WTC11 (cell line): Measurements from ENCODE around the gene CDC45. TPM values are rescaled to one million over a fixed set of nuclear protein-coding genes. Genes with fewer than 3 reads are reported as not detected.

ENCODE experiments used
- ATAC-seq: fragments of 200-7000 bp; cut with Tn5 transposase; 2 replicates; pipeline ENCODE4 v1.10.0; 2021; ENCODE audit warnings: mild to moderate bottlenecking, moderate library complexity
- CTCF ChIA-PET: fragments of 300-600 bp; sonication (Branson Sonifier 250); formaldehyde crosslinking; loops from one replicate; lab custom pipeline; 2021; ENCODE audit warnings: antibody characterized with exemption; lab: Charles Lee
- POLR2A ChIA-PET: fragments of 350-600 bp; sonication (Branson Sonifier 250); formaldehyde crosslinking; loops from one replicate; lab custom pipeline; 2021; ENCODE audit warnings: antibody characterized with exemption; lab: Charles Lee
- DNase-seq: peaks from one replicate; pipeline ENCODE4 v3.0.0; 2021; ENCODE audit warnings: low spot score
- H3K27ac Mint-ChIP-seq: 2 replicates; pipeline ENCODE4 v1.8.0; 2021; ENCODE audit warnings: mixed read lengths
- H3K27me3 Mint-ChIP-seq: 2 replicates; pipeline ENCODE4 v1.8.0; 2021; ENCODE audit warnings: low read depth, mild to moderate bottlenecking, moderate library complexity, mixed read lengths
- H3K36me3 Mint-ChIP-seq: 2 replicates; pipeline ENCODE4 v1.8.0; 2021; ENCODE audit warnings: mixed read lengths
- H3K4me1 Mint-ChIP-seq: 2 replicates; pipeline ENCODE4 v1.8.0; 2022; ENCODE audit warnings: mixed read lengths
- H3K4me3 Mint-ChIP-seq: 2 replicates; pipeline ENCODE4 v1.8.0; 2021; ENCODE audit warnings: mild to moderate bottlenecking, moderate library complexity, mixed read lengths
- H3K9me3 Mint-ChIP-seq: 2 replicates; pipeline ENCODE4 v1.8.0; 2021; ENCODE audit warnings: mixed read lengths
- AR ChIP-seq: fragments of 250-450 bp; sonication (Bioruptor Pico); IDR thresholded peaks from 2 replicates; pipeline ENCODE4 v1.9.0; 2021; ENCODE audit warnings: mild to moderate bottlenecking
- ATF3 ChIP-seq: sonication (generic); formaldehyde crosslinking; conservative IDR thresholded peaks from 2 replicates; pipeline ENCODE4 v1.8.1; 2022; ENCODE audit warnings: mild to moderate bottlenecking, missing genetic modification reagents
- CREM ChIP-seq: sonication (generic); formaldehyde crosslinking; IDR thresholded peaks from 2 replicates; pipeline ENCODE4 v1.8.1; 2022; ENCODE audit warnings: mild to moderate bottlenecking, missing genetic modification reagents, moderate library complexity
- CTCF ChIP-seq: fragments of 200-600 bp; IDR thresholded peaks from 2 replicates; pipeline ENCODE4 v1.8.0; 2022; ENCODE audit warnings: antibody characterized with exemption
- MYBL2 ChIP-seq: sonication (generic); formaldehyde crosslinking; IDR thresholded peaks from 2 replicates; pipeline ENCODE4 v1.8.1; 2023; ENCODE audit warnings: mild to moderate bottlenecking, moderate library complexity, missing genetic modification reagents
- NR3C1 ChIP-seq: sonication (generic); formaldehyde crosslinking; conservative IDR thresholded peaks from 2 replicates; pipeline ENCODE4 v1.8.1; 2023; ENCODE audit warnings: low read depth, mild to moderate bottlenecking, missing genetic modification reagents
- TCF7 ChIP-seq: sonication (generic); formaldehyde crosslinking; IDR thresholded peaks from 2 replicates; pipeline ENCODE4 v1.8.0; 2022; ENCODE audit warnings: mild to moderate bottlenecking, low read depth, missing genetic modification reagents, moderate library complexity
- ZNF121 ChIP-seq: sonication (generic); formaldehyde crosslinking; IDR thresholded peaks from 2 replicates; pipeline ENCODE4 v1.8.0; 2023; ENCODE audit warnings: missing genetic modification reagents
- ZNF138 ChIP-seq: sonication (generic); formaldehyde crosslinking; conservative IDR thresholded peaks from 2 replicates; pipeline ENCODE4 v1.8.1; 2022; ENCODE audit warnings: mild to moderate bottlenecking, moderate library complexity, missing genetic modification reagents
- total RNA-seq: library from RNA; stranded (reverse); gene quantifications from 3 replicates; pipeline ENCODE4 v1.2.3, GENCODE V29; 2021
- TF ChIP-seq, protein P1 (sequence below): sonication (generic); formaldehyde crosslinking; IDR thresholded peaks from 2 replicates; pipeline ENCODE4 v1.8.1; 2023; ENCODE audit warnings: mild to moderate bottlenecking, missing genetic modification reagents, borderline replicate concordance
- TF ChIP-seq, protein P2 (sequence below): sonication (generic); formaldehyde crosslinking; IDR thresholded peaks from 2 replicates; pipeline ENCODE4 v1.8.1; 2023; ENCODE audit warnings: mild to moderate bottlenecking, missing genetic modification reagents, moderate library complexity
- TF ChIP-seq, protein P3 (sequence below): fragments of 250-450 bp; sonication (Bioruptor Pico); IDR thresholded peaks from 2 replicates; pipeline ENCODE4 v1.8.0; 2021; ENCODE audit warnings: mild to moderate bottlenecking
- TF ChIP-seq, protein P4 (sequence below): fragments of 250-450 bp; sonication (Bioruptor Pico); IDR thresholded peaks from 2 replicates; pipeline ENCODE4 v1.9.0; 2021; ENCODE audit warnings: mild to moderate bottlenecking, borderline replicate concordance

The CDC45 gene
- total RNA-seq, 1 experiment from 2014 or later = 38.1 TPM

GRCh38 chr22:19471572-19471971 is 8.1 kb upstream of the CDC45 start:
- no peaks in the 10 kb centered on the region for H3K27me3 Mint-ChIP-seq
- H3K9me3 Mint-ChIP-seq = no peaks in the 10 kb centered on the region
- no peak overlapping the region for H3K4me3 Mint-ChIP-seq
- ChIA-PET CTCF (no interaction called here), POLR2A (no interaction called here)
- H3K36me3 Mint-ChIP-seq = peaks cover 48% of the 10 kb centered on the region
- DNase-seq (no peak), ATAC-seq (no peak)
- H3K4me1 Mint-ChIP-seq = no peaks in the 10 kb centered on the region
- TF ChIP-seq, protein P1, sequence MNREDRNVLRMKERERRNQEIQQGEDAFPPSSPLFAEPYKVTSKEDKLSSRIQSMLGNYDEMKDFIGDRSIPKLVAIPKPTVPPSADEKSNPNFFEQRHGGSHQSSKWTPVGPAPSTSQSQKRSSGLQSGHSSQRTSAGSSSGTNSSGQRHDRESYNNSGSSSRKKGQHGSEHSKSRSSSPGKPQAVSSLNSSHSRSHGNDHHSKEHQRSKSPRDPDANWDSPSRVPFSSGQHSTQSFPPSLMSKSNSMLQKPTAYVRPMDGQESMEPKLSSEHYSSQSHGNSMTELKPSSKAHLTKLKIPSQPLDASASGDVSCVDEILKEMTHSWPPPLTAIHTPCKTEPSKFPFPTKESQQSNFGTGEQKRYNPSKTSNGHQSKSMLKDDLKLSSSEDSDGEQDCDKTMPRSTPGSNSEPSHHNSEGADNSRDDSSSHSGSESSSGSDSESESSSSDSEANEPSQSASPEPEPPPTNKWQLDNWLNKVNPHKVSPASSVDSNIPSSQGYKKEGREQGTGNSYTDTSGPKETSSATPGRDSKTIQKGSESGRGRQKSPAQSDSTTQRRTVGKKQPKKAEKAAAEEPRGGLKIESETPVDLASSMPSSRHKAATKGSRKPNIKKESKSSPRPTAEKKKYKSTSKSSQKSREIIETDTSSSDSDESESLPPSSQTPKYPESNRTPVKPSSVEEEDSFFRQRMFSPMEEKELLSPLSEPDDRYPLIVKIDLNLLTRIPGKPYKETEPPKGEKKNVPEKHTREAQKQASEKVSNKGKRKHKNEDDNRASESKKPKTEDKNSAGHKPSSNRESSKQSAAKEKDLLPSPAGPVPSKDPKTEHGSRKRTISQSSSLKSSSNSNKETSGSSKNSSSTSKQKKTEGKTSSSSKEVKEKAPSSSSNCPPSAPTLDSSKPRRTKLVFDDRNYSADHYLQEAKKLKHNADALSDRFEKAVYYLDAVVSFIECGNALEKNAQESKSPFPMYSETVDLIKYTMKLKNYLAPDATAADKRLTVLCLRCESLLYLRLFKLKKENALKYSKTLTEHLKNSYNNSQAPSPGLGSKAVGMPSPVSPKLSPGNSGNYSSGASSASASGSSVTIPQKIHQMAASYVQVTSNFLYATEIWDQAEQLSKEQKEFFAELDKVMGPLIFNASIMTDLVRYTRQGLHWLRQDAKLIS (CRISPR knock-in tag) = no peak
- TF ChIP-seq, protein P2, sequence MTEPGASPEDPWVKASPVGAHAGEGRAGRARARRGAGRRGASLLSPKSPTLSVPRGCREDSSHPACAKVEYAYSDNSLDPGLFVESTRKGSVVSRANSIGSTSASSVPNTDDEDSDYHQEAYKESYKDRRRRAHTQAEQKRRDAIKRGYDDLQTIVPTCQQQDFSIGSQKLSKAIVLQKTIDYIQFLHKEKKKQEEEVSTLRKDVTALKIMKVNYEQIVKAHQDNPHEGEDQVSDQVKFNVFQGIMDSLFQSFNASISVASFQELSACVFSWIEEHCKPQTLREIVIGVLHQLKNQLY (CRISPR knock-in tag) = no peak
- TF ChIP-seq AR (CRISPR knock-in tag) (no peak), NR3C1 (CRISPR knock-in tag) (no peak), TCF7 (CRISPR knock-in tag) (no peak), ZNF138 (CRISPR knock-in tag) (no peak), CTCF (no peak), MYBL2 (CRISPR knock-in tag) (no peak), ATF3 (no peak), CREM (CRISPR knock-in tag) (no peak), ZNF121 (no peak)
- TF ChIP-seq, protein P3, sequence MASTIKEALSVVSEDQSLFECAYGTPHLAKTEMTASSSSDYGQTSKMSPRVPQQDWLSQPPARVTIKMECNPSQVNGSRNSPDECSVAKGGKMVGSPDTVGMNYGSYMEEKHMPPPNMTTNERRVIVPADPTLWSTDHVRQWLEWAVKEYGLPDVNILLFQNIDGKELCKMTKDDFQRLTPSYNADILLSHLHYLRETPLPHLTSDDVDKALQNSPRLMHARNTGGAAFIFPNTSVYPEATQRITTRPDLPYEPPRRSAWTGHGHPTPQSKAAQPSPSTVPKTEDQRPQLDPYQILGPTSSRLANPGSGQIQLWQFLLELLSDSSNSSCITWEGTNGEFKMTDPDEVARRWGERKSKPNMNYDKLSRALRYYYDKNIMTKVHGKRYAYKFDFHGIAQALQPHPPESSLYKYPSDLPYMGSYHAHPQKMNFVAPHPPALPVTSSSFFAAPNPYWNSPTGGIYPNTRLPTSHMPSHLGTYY (CRISPR knock-in tag) = no peak
- TF ChIP-seq, protein P4, sequence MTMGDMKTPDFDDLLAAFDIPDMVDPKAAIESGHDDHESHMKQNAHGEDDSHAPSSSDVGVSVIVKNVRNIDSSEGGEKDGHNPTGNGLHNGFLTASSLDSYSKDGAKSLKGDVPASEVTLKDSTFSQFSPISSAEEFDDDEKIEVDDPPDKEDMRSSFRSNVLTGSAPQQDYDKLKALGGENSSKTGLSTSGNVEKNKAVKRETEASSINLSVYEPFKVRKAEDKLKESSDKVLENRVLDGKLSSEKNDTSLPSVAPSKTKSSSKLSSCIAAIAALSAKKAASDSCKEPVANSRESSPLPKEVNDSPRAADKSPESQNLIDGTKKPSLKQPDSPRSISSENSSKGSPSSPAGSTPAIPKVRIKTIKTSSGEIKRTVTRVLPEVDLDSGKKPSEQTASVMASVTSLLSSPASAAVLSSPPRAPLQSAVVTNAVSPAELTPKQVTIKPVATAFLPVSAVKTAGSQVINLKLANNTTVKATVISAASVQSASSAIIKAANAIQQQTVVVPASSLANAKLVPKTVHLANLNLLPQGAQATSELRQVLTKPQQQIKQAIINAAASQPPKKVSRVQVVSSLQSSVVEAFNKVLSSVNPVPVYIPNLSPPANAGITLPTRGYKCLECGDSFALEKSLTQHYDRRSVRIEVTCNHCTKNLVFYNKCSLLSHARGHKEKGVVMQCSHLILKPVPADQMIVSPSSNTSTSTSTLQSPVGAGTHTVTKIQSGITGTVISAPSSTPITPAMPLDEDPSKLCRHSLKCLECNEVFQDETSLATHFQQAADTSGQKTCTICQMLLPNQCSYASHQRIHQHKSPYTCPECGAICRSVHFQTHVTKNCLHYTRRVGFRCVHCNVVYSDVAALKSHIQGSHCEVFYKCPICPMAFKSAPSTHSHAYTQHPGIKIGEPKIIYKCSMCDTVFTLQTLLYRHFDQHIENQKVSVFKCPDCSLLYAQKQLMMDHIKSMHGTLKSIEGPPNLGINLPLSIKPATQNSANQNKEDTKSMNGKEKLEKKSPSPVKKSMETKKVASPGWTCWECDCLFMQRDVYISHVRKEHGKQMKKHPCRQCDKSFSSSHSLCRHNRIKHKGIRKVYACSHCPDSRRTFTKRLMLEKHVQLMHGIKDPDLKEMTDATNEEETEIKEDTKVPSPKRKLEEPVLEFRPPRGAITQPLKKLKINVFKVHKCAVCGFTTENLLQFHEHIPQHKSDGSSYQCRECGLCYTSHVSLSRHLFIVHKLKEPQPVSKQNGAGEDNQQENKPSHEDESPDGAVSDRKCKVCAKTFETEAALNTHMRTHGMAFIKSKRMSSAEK = no peak
- H3K27ac Mint-ChIP-seq = no peak overlapping the region
